ENCODE results near the gene STK38.

DNA sequence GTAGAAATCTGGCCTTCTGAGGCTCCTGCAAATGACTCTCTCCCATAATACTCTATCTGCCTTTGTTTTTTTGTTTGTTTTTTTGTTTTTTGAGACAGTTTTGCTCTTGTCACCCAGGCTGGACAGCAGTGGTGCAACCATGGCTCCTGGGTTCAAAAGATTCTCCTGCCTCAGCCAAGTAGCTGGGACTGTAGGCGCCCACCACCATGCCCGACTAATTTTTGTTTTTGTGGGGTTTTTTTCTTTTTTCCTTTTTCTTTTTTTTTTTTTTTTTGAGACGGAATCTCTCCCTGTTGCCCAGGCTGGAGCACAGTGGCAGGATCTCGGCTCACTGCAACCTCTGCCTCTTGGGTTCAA, 16.6 kb upstream of the STK38 start:
- TF ChIP-seq, protein P1, sequence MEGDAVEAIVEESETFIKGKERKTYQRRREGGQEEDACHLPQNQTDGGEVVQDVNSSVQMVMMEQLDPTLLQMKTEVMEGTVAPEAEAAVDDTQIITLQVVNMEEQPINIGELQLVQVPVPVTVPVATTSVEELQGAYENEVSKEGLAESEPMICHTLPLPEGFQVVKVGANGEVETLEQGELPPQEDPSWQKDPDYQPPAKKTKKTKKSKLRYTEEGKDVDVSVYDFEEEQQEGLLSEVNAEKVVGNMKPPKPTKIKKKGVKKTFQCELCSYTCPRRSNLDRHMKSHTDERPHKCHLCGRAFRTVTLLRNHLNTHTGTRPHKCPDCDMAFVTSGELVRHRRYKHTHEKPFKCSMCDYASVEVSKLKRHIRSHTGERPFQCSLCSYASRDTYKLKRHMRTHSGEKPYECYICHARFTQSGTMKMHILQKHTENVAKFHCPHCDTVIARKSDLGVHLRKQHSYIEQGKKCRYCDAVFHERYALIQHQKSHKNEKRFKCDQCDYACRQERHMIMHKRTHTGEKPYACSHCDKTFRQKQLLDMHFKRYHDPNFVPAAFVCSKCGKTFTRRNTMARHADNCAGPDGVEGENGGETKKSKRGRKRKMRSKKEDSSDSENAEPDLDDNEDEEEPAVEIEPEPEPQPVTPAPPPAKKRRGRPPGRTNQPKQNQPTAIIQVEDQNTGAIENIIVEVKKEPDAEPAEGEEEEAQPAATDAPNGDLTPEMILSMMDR (IDR thresholded peaks at IDR 0.05; ENCODE audit: low read depth, low read length, poor library complexity, severe bottlenecking) = no peak
- TF ChIP-seq EZH2phosphoT487 (IDR thresholded peaks at IDR 0.05; ENCODE audit: borderline replicate concordance, low read length) = no peak
